BJ (cell line): ENCODE data around the gene S1PR1. TPM values are rescaled to one million over a fixed set of nuclear protein-coding genes. Genes with fewer than 3 reads are reported as not detected.

Source experiments
- CTCF ChIA-PET: fragments of 350-600 bp; formaldehyde crosslinking; extraction: SDS; loops from one replicate; lab custom pipeline; 2021; ENCODE audit warnings: antibody characterized with exemption, inconsistent platforms; lab: Yijun Ruan, JAX
- POLR2A ChIA-PET: fragments of 300-600 bp; sonication (Branson Sonifier 250); formaldehyde crosslinking; extraction: SDS; loops from one replicate; lab custom pipeline; 2021; ENCODE audit warnings: antibody characterized with exemption; lab: Charles Lee
- DNase-seq: peaks from one replicate; pipeline ENCODE4 v3.0.0-alpha.2; 2011; ENCODE audit warnings: low read depth
- H3K27me3 ChIP-seq: 2 replicates; pipeline ENCODE4 v1.6.0; 2011; ENCODE audit warnings: low read length; ENCODE audit not compliant: control insufficient read depth, insufficient read depth
- H3K36me3 ChIP-seq: 2 replicates; pipeline ENCODE4 v1.5.1; 2011; ENCODE audit warnings: low read length; ENCODE audit not compliant: control insufficient read depth, insufficient read depth
- H3K4me3 ChIP-seq: 2 replicates; pipeline ENCODE4 v1.5.1; 2011; ENCODE audit warnings: low read depth, mild to moderate bottlenecking, control low read depth, low read length
- CTCF ChIP-seq: IDR thresholded peaks from 2 replicates; pipeline ENCODE4 v1.5.1; 2011; ENCODE audit warnings: low read depth, mild to moderate bottlenecking, control low read depth, inconsistent platforms, low read length, moderate library complexity; ENCODE audit not compliant: insufficient read depth
- polyA plus RNA-seq: library from polyadenylated mRNA; depleted of rRNA; stranded (reverse); fragments of >200 nt; gene quantifications from 2 replicates; pipeline ENCODE4 v1.2.3, GENCODE V29; 2011

S1PR1 gene
- polyA plus RNA-seq, 1 experiment, result 12.2 TPM

GRCh38 chr1:101241485-101242225, 4.8 kb downstream of the S1PR1 start:
- Histone ChIP-seq H3K4me3 (no peak overlapping the region), H3K36me3 (peaks cover 6% of the 10 kb centered on the region; the same call in 1 of the 2 replicates), H3K27me3 (no peaks in the 10 kb centered on the region)
- POLR2A ChIA-PET, result no interaction called here
- no peak for DNase-seq
- no peak for TF ChIP-seq CTCF
- CTCF ChIA-PET, result interaction anchor here (0.6 to 1.7 kb wide), 3 partner anchors 47 to 301 kb away, joined by 3 to 5 read pairs (median 3); no protein-coding TSS in a partner anchor

GRCh38 chr1:101242324-101243050, 5.7 kb downstream of the S1PR1 start:
- ChIA-PET POLR2A (no interaction called here), CTCF (interaction anchor here (0.9 kb wide), 1 partner anchor 102 kb away, joined by 5 read pairs; no protein-coding TSS in a partner anchor)
- Histone ChIP-seq H3K27me3 (no peaks in the 10 kb centered on the region), H3K4me3 (no peak overlapping the region), H3K36me3 (peaks cover 6% of the 10 kb centered on the region; the same call in 1 of the 2 replicates)
- TF ChIP-seq CTCF, result no peak
- no peak for DNase-seq

- DNase-seq, result no peak
- Histone ChIP-seq H3K36me3 (peaks cover 6% of the 10 kb centered on the region; the same call in 1 of the 2 replicates), H3K27me3 (no peaks in the 10 kb centered on the region), H3K4me3 (no peak overlapping the region)
- no peak for TF ChIP-seq CTCF
- CTCF ChIA-PET, result no interaction called here
- POLR2A ChIA-PET, result no interaction called here
These were observed 6.9 kb downstream of the S1PR1 start for GRCh38 chr1:101243751-101244150.

- Histone ChIP-seq H3K4me3 (no peak overlapping the region), H3K36me3 (0 out of 2 replicates have a peak, but pooled peaks cover 3% of the 10 kb centered on the region), H3K27me3 (no peaks in the 10 kb centered on the region)
- ChIA-PET POLR2A (no interaction called here), CTCF (interaction anchor here (0.5 to 0.8 kb wide), 2 partner anchors 43 to 44 kb away, joined by 3 read pairs; no protein-coding TSS in a partner anchor)
- no peak for TF ChIP-seq CTCF
- no peak for DNase-seq
These were observed 8.0 kb downstream of the S1PR1 start for GRCh38 chr1:101244842-101245241.
